Measurements from ENCODE around the gene IGFBP6.

Gene IGFBP6

DNA sequence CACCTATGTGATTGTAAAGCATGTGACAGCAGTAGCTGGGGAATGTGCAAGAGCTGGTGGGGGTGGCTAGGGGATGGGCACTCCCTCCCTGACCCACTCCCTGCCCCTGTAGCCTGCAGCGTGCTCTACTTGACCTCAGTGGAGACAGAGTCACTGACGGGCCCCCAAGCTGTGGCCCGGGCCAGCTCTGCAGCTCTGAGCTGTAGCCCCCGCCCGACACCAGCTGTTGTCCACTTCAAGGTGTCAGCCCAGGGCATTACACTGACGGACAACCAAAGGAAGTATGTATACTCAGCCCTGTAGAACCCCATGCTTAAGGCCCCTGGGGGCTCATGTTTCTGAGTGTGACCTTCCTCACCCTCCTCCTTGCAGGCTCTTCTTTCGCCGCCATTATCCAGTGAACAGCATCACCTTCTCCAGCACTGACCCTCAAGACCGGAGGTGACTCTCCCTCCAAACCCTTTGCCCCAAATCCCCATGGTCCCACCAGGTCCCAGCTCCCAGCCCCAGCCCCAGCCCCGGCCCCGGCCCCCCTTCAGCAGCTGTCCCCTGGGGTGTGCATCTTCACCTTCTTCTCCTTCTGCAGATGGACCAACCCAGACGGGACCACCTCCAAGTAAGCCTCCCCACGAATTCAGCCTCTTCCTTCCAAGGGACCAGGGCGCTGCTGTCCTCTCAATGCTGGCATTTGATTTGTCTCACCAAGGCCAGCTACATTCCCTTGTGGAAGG is 34.3 kb upstream of the IGFBP6 start:
- Histone ChIP-seq H3K27ac (ENCODE audit: extremely low read depth, low read depth, low read length) (no peak overlapping the region), H3K4me3 (ENCODE audit: low read depth, low read length) (no peak overlapping the region), H3K4me1 (ENCODE audit: control insufficient read depth, insufficient read depth, low read length) (peaks cover 6% of the 10 kb centered on the region), H3K9me3 (ENCODE audit: control insufficient read depth, insufficient read depth, low read depth, low read length) (no peaks in the 10 kb centered on the region), H3K36me3 (ENCODE audit: control insufficient read depth in 2 of 2, insufficient read depth in 1 of 2, low read length in 2 of 2) (peaks cover 0 to 57% of the 10 kb centered on the region in 2 experiments; a peak in 1 of 3 replicates)
- CTCF ChIA-PET, result interaction anchor here (0.7 to 11.5 kb wide), 6 partner anchors 8 to 96 kb away, joined by 3 to 264 read pairs (median 34); partner anchors contain the start of genes IGFBP6, SOAT2 and SPRYD3
- POLR2A ChIA-PET, result interaction anchor here (0.6 to 1.2 kb wide), 2 partner anchors 9 to 16 kb away, joined by 3 to 5 read pairs; partner anchors contain the start of gene SPRYD3
- TF ChIP-seq, protein P1, sequence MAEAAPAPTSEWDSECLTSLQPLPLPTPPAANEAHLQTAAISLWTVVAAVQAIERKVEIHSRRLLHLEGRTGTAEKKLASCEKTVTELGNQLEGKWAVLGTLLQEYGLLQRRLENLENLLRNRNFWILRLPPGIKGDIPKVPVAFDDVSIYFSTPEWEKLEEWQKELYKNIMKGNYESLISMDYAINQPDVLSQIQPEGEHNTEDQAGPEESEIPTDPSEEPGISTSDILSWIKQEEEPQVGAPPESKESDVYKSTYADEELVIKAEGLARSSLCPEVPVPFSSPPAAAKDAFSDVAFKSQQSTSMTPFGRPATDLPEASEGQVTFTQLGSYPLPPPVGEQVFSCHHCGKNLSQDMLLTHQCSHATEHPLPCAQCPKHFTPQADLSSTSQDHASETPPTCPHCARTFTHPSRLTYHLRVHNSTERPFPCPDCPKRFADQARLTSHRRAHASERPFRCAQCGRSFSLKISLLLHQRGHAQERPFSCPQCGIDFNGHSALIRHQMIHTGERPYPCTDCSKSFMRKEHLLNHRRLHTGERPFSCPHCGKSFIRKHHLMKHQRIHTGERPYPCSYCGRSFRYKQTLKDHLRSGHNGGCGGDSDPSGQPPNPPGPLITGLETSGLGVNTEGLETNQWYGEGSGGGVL (tag by site-specific recombination; IDR thresholded peaks at IDR 0.05), result no peak
- TF ChIP-seq ZNF571 (tag by site-specific recombination; IDR thresholded peaks at IDR 0.05) (no peak), ZNF76 (tag by site-specific recombination; IDR thresholded peaks at IDR 0.05; ENCODE audit: borderline replicate concordance, low read depth) (no peak), ZNF37A (tag by site-specific recombination; IDR thresholded peaks at IDR 0.05) (no peak), ZNF513 (tag by site-specific recombination; IDR thresholded peaks at IDR 0.05) (no peak), HIC1 (tag by site-specific recombination; IDR thresholded peaks at IDR 0.05) (no peak), ZNF580 (tag by site-specific recombination; IDR thresholded peaks at IDR 0.05) (no peak), ZNF560 (tag by site-specific recombination; IDR thresholded peaks at IDR 0.05; ENCODE audit: borderline replicate concordance) (no peak), SP2 (tag by site-specific recombination; IDR thresholded peaks at IDR 0.05) (no peak), ZNF610 (tag by site-specific recombination; IDR thresholded peaks at IDR 0.05; ENCODE audit: borderline replicate concordance) (no peak), ZNF544 (tag by site-specific recombination; IDR thresholded peaks at IDR 0.05) (no peak)
- TF ChIP-seq, protein P2, sequence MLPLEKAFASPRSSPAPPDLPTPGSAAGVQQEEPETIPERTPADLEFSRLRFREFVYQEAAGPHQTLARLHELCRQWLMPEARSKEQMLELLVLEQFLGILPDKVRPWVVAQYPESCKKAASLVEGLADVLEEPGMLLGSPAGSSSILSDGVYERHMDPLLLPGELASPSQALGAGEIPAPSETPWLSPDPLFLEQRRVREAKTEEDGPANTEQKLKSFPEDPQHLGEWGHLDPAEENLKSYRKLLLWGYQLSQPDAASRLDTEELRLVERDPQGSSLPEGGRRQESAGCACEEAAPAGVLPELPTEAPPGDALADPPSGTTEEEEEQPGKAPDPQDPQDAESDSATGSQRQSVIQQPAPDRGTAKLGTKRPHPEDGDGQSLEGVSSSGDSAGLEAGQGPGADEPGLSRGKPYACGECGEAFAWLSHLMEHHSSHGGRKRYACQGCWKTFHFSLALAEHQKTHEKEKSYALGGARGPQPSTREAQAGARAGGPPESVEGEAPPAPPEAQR (tag by site-specific recombination; IDR thresholded peaks at IDR 0.05), result no peak
- TF ChIP-seq, protein P3, sequence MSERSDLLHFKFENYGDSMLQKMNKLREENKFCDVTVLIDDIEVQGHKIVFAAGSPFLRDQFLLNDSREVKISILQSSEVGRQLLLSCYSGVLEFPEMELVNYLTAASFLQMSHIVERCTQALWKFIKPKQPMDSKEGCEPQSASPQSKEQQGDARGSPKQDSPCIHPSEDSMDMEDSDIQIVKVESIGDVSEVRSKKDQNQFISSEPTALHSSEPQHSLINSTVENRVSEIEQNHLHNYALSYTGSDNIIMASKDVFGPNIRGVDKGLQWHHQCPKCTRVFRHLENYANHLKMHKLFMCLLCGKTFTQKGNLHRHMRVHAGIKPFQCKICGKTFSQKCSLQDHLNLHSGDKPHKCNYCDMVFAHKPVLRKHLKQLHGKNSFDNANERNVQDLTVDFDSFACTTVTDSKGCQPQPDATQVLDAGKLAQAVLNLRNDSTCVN (tag by site-specific recombination; optimal IDR thresholded peaks at IDR 0.05), result no peak
- TF ChIP-seq, protein P4, sequence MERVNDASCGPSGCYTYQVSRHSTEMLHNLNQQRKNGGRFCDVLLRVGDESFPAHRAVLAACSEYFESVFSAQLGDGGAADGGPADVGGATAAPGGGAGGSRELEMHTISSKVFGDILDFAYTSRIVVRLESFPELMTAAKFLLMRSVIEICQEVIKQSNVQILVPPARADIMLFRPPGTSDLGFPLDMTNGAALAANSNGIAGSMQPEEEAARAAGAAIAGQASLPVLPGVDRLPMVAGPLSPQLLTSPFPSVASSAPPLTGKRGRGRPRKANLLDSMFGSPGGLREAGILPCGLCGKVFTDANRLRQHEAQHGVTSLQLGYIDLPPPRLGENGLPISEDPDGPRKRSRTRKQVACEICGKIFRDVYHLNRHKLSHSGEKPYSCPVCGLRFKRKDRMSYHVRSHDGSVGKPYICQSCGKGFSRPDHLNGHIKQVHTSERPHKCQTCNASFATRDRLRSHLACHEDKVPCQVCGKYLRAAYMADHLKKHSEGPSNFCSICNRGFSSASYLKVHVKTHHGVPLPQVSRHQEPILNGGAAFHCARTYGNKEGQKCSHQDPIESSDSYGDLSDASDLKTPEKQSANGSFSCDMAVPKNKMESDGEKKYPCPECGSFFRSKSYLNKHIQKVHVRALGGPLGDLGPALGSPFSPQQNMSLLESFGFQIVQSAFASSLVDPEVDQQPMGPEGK (tag by site-specific recombination; IDR thresholded peaks at IDR 0.05), result no peak

Data from HEK293 (cell line).